ENCODE measurements around the gene ATP5PB.

The ATP5PB gene, protein sequence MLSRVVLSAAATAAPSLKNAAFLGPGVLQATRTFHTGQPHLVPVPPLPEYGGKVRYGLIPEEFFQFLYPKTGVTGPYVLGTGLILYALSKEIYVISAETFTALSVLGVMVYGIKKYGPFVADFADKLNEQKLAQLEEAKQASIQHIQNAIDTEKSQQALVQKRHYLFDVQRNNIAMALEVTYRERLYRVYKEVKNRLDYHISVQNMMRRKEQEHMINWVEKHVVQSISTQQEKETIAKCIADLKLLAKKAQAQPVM

DNA sequence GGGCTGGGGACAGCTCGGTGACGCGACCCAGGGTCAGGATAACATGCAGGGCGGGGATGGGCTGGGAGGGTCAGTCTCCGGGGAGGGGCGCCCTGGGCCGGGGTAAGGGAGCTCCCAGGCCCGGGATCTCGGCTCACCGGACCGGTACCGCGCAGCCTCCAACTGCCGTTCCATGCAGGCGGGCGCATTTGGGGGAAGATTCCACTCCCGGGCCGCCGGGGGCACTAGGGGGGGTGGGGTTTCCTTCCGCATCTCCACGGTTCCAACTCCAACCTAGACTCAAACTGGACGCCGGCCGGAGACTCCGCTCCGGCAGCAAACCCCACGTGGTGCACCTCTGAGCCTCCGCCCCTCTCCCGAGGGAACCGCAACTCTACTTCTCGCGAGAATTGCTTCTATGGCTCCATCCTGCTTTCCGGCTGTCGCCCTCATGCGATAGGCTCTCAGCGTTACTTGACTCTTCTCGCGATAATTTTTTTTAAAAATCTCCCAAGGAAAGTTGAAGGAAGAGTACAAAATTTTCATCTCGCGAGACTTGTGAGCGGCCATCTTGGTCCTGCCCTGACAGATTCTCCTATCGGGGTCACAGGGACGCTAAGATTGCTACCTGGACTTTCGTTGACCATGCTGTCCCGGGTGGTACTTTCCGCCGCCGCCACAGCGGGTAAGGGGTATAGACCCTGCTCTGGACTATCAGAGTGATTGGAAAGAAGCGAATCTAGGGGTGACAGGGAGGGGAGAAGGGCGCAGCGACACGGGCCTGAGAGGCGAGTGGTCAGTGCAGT, at the start of gene ATP5PB, which contains the start of gene WDR77:
ATP5PB (plus strand) TSS at position 547 of the 785 bp plus-strand sequence; CDS start at position 625, 78 bp downstream.
WDR77 (minus strand) TSS at position 339 of the 785 bp plus-strand sequence; CDS start at position 252, 87 bp downstream.
- peak; percentile 97 for DNase-seq (ENCODE audit: low read depth, low spot score)
- H3K27ac ChIP-seq = peak within 1 kb of the TSS; percentile 76

DNA sequence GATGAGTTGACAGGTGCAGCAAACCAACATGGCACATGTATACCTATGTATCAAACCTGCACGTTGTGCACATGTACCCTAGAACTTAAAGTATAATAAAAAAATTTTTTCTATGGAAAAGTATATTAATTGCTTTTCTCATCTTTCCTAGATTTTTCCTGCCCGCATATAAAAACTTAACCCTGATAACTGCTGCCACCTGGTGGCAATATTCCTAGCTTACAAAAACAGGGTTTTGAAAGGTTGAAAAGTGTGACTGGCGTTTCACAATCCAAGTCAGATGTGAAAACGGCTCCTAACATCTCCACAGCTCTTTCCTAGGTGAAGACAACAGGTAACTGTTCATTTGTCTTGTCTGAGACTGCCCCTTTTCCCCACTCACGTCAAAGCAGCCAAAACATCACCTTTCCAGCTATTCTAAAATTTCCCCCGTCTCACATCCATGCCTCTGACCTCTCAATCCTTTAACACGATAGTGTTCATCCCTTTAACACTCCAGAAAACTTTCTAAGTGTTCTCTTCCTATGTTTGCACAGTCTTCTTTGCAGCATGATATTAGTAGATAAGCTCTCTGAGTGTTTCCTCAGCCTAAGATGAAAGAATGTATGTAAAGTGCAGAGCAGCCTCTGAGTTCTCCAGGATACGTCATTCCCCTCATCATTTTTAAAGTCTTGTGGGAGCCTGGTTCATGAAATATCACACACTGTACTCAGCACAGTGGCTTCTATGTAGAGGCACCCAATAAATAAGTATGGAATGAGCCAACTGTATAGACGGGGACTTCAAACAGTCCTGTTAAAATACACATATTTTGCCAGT, 49.3 kb upstream of the ATP5PB start:
- H3K27ac ChIP-seq = no peak overlapping the region
- DNase-seq (ENCODE audit: low read depth, low spot score) = no peak

DNA sequence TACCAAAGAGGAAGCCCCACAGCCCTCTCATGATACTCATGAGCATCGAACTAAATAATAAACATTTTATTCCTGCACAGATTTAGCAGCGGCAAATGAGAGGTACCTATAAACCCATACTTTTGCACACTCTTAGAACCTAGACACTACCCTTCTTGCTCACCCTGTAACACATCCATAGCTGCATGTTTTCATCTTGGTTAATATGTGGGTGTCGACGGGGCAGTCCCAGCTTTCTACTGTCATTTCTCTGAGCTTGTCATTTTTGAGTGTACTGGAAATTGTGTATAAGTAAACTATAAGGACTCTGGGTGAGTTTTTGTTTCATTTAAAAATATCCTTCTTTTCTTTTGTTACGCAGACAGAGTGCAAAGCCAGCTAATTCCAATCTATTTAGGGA, 47.2 kb upstream of the ATP5PB start:
- no peak overlapping the region for H3K27ac ChIP-seq
- no peak for DNase-seq (ENCODE audit: low read depth, low spot score)

- H3K27ac ChIP-seq = no peak overlapping the region
- no peak for DNase-seq (ENCODE audit: low read depth, low spot score)
Measured at GRCh38 chr1:111404588-111404987, 44.7 kb upstream of the ATP5PB start.

GRCh38 chr1:111406321-111406768, 42.9 kb upstream of the ATP5PB start:
- peak; percentile 34 for DNase-seq (ENCODE audit: low read depth, low spot score)
- no peak overlapping the region for H3K27ac ChIP-seq

GRCh38 chr1:111407301-111407700, 42.0 kb upstream of the ATP5PB start:
- no peak overlapping the region for H3K27ac ChIP-seq
- DNase-seq (ENCODE audit: low read depth, low spot score) = no peak

DNA sequence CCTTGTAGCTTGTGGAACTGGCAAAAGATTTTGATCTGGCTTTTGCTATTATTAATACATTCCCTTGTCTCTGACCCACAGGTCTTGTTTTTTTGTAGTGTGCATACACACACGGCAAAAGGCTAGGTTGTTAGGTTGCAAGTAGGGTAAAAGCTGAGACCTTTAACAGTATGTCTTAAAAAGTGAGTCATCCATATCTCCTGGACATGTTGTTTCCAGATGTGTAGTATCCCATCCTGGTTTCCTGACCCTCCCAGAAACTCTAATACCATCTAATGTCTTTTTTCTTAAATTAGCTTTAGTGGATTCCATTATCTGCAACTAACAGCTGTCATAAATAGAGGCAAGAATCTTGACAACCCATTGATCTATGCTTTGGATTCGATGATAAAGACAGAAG, 36.4 kb upstream of the ATP5PB start:
- no peak for DNase-seq (ENCODE audit: low read depth, low spot score)
- H3K27ac ChIP-seq = no peak overlapping the region

DNA sequence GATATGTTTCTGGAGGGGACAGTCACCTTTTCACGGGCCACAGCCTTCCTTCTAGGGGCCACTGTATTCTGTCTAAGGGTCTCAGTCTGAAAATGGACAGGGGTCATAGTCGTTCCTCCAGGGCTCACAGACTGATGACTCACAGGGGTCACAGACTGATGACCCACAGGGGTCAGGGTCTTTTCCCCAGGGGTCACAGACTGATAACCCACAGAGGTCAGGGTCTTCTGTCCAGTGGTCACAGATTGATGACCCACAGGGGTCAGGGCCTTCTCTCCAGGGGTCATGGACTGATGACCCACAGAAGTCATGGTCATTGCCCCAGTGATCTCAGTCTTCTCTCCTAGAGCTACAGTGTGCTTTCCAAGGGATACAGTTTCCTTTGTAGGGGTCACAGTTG, 34.5 kb upstream of the ATP5PB start:
- no peak overlapping the region for H3K27ac ChIP-seq

GRCh38 chr1:111415461-111415860, 33.8 kb upstream of the ATP5PB start:
- H3K27ac ChIP-seq = no peak overlapping the region
- no peak for DNase-seq (ENCODE audit: low read depth, low spot score)

More for the DNA sequence above, 34.5 kb upstream of the ATP5PB start:
- no peak for DNase-seq (ENCODE audit: low read depth, low spot score)

DNA sequence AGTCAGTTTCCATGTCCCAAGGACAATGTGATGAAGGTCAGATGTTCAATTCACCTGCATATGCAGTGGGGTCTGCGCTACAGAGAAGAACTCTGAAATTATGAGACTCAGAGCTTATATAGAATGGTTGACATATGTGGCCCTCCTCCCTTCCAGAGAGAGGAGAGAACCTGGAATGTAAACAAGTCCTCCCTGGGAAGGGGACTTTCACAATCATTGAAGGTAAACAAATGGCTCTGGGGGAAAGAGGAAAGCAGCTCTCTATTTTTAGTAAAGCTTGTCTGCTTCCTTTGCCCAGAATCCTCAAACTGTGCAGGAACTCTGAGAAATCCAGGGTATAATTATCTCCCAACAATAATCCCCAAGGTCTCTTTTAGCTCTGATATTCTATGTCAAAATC, 31.5 kb upstream of the ATP5PB start:
- no peak for DNase-seq (ENCODE audit: low read depth, low spot score)
- H3K27ac ChIP-seq = no peak overlapping the region

DNA sequence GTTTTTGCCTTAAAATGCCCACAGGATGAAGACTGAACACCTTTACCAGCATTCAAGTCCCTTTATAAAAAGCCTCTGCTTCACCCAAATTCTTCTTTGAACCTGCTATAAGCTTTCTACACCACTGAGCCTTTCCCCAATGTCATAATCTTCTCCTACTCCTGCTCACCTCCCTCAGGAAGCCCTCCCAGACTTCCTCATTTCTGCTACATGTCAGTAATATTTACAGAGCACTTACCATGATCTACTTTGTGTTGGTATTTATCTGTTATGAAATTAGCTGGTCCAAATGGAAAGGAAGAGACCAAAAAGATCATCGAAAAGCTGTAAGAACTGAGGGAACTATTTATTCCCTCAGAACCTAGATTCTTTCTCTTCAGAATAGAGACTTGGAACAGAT, 30.2 kb upstream of the ATP5PB start:
- no peak overlapping the region for H3K27ac ChIP-seq

GRCh38 chr1:111420377-111420776, 28.9 kb upstream of the ATP5PB start:
- DNase-seq (ENCODE audit: low read depth, low spot score) = no peak
- H3K27ac ChIP-seq = no peak overlapping the region

More for the DNA sequence above, 30.2 kb upstream of the ATP5PB start:
- no peak for DNase-seq (ENCODE audit: low read depth, low spot score)

DNA sequence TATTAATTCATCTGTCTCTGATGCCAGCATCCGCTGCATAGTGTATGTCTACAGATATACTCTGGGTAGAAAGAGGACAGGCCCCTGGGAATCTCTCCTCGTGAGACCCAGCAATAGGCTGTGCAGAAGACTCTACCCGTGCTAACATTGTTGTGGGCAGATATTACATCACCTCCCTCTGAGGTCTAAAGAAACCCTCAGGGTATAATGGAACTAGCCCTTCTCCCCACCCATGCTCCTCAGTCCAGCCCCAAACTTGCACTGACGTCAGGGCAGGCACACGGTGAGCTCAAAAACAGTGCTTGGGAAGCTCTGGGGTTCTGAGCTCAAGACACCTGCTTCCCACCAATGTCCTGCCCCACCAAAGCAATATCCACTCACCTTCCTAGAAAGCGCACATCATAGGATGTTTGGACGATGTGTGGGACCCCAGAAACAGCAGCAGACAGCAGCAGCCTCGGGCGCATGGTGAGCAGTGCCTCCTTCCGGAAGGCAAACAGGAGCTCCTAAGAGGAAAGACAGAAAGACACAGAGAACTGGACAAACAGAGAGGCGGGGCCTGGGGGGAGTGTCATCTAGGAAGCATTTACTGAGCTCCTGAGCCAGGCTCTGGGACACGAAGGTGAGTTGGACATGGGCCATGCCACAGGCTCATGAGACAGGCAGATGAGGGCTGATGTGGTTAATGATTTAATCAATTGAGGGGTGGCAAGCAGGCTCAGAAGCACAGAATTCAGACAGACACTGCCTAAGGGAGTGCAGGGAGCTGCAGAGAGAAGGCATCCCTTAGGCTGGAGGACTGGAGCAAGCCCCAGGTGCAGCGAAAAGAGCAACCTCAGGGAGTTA, 26.5 kb upstream of the ATP5PB start:
- peak; percentile 73 for DNase-seq (ENCODE audit: low read depth, low spot score)
- peak overlapping the region; percentile 26 for H3K27ac ChIP-seq

DNA sequence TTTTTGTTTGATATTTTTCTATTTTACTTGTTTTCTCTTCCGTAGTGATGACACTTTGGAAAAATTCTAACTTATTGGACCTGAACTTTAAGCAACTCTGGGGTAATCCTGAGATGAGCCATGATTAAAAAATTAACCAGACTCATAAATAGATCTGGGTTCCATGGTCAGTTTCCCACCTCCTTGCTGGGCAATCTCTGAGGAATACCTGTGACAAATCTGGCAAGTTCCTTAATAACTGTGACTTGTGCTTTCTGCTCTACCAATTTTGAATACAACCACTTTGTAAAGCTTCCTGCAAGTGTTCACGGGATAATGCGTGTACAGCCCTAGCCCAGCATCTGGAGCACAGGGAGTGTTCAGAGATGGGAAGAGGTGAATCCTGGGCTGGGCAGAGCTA, 25.0 kb upstream of the ATP5PB start:
- no peak overlapping the region for H3K27ac ChIP-seq
- DNase-seq (ENCODE audit: low read depth, low spot score) = no peak

DNA sequence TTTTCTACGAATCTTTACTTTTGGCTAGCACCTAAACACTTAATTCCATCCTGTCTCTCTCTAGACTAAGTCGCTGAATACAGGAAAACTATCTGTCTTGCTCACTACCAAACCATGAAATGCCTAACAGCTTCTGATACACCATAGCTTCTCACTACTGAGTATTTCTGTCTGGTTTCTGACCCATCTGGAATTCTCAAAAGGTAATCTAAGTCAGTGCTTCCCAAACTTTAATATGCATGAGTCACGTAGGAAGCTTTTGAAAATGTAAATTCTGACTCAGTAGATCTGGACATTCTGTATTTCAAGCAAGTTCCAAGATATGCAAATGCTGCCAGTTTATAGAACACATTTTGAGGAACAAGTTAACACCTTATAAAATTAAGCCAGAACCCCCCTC, 12.5 kb upstream of the ATP5PB start:
- no peak overlapping the region for H3K27ac ChIP-seq
- no peak for DNase-seq (ENCODE audit: low read depth, low spot score)

- no peak overlapping the region for H3K27ac ChIP-seq
- DNase-seq (ENCODE audit: low read depth, low spot score) = no peak
Measured at GRCh38 chr1:111439461-111440351, 9.6 kb upstream of the ATP5PB start.

DNA sequence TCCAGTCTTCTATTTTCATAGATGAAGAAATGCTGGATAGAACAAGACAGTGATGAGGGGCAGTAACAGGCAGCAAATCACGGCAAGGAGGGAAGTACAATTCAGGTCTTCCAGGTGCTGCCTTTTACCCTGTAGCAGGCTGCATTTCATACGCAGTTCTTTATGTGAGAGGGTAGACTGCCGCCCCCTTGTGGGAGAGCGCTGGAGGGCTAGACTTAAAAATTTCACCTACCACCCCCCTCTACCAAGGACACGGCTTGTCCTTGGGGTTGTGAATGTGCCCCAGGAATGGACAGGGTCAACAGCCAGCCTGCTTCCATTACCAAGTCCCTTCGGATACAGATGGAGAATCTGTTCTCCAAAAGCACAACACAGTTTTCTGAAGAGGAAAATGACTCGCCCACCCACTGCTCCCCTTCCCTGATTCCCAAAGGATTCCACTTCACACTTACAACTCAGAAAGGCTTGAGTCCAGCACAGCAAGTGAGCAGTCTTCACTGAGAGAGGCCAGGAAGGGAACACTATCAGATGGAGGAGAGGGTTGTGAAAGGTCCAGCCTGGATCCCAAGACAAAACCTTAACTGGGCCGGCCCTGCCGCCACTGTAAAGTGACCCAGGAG, 7.6 kb upstream of the ATP5PB start:
- H3K27ac ChIP-seq = no peak overlapping the region
- DNase-seq (ENCODE audit: low read depth, low spot score) = no peak

DNA sequence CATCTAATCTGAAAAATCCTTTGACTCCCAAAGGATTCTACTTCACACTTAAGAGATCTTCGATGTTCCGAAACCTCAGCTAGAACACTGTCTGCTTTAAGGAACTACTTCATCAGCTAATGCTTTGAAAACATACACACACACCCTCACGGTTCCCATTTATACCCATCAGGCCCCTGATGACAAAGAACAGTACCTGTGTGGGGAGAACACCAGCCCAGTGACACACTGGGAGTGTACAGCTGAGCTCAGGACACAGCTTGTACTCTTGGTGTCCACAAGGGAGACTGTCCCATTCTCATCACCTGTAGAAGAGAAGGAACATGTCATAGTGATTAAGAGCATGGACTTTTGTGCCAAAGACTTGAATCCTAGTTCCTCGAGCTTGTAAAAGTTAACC, 6.8 kb upstream of the ATP5PB start:
- no peak for DNase-seq (ENCODE audit: low read depth, low spot score)
- no peak overlapping the region for H3K27ac ChIP-seq

Measured in epithelial cell of prostate (primary cell).